Upper lobe of left lung (tissue), 4 donors: ENCODE measurements around the gene VPS8.

Experiments used
- POLR2A ChIP-seq, 4 donors: fragments of 450-650 bp; IDR thresholded peaks; one replicate each; pipeline ENCODE4 v1.5.1; 2016 to 2017; ENCODE audit warnings: antibody characterized with exemption in 4 of 4, mild to moderate bottlenecking in 2 of 4
- TF ChIP-seq, protein P1 (sequence below), 6 experiments: fragments of 450-650 bp in 4 of 6; fragments of 200-600 bp in 2 of 6; sonication (generic) in 2 of 6; IDR thresholded peaks; one replicate each; pipeline ENCODE4 v1.5.1; 2016 to 2019; ENCODE audit warnings: antibody characterized with exemption in 6 of 6

DNA sequence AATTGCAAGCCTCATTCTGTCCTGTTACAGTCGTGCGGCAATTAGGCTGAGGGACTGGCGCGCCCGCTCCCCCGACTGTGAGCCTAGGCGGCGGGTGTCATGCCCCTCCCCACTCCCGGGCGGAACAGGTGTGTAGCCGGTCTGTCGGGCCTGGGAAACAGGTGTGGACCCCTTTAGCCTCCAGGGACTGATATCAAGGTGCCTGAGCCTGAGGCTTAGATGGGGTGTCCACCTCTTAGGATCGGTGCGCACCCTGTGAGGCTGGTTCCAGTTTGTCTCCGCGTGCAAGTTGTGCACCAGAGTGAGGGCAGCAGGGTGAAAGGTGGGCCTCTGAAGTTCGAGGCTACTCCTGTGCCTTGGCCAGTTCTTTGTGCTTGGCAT lies 686 bp downstream of the VPS8 start:
- TF ChIP-seq, protein P1, sequence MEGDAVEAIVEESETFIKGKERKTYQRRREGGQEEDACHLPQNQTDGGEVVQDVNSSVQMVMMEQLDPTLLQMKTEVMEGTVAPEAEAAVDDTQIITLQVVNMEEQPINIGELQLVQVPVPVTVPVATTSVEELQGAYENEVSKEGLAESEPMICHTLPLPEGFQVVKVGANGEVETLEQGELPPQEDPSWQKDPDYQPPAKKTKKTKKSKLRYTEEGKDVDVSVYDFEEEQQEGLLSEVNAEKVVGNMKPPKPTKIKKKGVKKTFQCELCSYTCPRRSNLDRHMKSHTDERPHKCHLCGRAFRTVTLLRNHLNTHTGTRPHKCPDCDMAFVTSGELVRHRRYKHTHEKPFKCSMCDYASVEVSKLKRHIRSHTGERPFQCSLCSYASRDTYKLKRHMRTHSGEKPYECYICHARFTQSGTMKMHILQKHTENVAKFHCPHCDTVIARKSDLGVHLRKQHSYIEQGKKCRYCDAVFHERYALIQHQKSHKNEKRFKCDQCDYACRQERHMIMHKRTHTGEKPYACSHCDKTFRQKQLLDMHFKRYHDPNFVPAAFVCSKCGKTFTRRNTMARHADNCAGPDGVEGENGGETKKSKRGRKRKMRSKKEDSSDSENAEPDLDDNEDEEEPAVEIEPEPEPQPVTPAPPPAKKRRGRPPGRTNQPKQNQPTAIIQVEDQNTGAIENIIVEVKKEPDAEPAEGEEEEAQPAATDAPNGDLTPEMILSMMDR (IDR thresholded peaks at IDR 0.05) = no peak
- TF ChIP-seq POLR2A (IDR thresholded peaks at IDR 0.05) = no peak
